ENCODE measurements around the gene OSBPL5.
"Not testable (repeated sequence)": the region's sequence is repeated elsewhere in the genome, so short reads cannot be mapped to it uniquely, and the experiment has no call there.

Gene OSBPL5

GRCh38 chr11:3180869-3181268 is 15.8 kb upstream of the OSBPL5 start:
- DNase-seq (ENCODE audit: low read depth) = no peak

GRCh38 chr11:3178349-3178748 is 13.2 kb upstream of the OSBPL5 start:
- DNase-seq (ENCODE audit: low read depth) = no peak

GRCh38 chr11:3177931-3178330 is 12.8 kb upstream of the OSBPL5 start:
- no peak for DNase-seq (ENCODE audit: low read depth)

- no peak for DNase-seq (ENCODE audit: low read depth)
These were observed 11.4 kb upstream of the OSBPL5 start for GRCh38 chr11:3176487-3176886.

- DNase-seq (ENCODE audit: low read depth) = no peak
These were observed 10.1 kb upstream of the OSBPL5 start for GRCh38 chr11:3175194-3175593.

GRCh38 chr11:3174387-3174786 is 9.3 kb upstream of the OSBPL5 start:
- no peak for DNase-seq (ENCODE audit: low read depth)

- DNase-seq (ENCODE audit: low read depth) = no peak
These were observed 8.7 kb upstream of the OSBPL5 start for GRCh38 chr11:3173795-3174194.

- no peak for DNase-seq (ENCODE audit: low read depth)
These were observed 6.9 kb upstream of the OSBPL5 start for GRCh38 chr11:3171931-3172560.

GRCh38 chr11:3170756-3171650 is 5.9 kb upstream of the OSBPL5 start:
- DNase-seq (ENCODE audit: low read depth) = no peak

- DNase-seq (ENCODE audit: low read depth) = no peak
These were observed 5.1 kb upstream of the OSBPL5 start for GRCh38 chr11:3170044-3170755.

GRCh38 chr11:3169255-3170043 is 4.3 kb upstream of the OSBPL5 start:
- no peak for DNase-seq (ENCODE audit: low read depth)

GRCh38 chr11:3168742-3169254 is 3.7 kb upstream of the OSBPL5 start:
- not testable (repeated sequence) for DNase-seq (ENCODE audit: low read depth)

GRCh38 chr11:3167143-3168119 is 2.3 kb upstream of the OSBPL5 start:
- no peak for DNase-seq (ENCODE audit: low read depth)

- no peak for DNase-seq (ENCODE audit: low read depth)
These were observed 1.4 kb upstream of the OSBPL5 start for GRCh38 chr11:3166268-3167142.

GRCh38 chr11:3165916-3166267 is 782 bp upstream of the OSBPL5 start:
- no peak for DNase-seq (ENCODE audit: low read depth)

- no peak for DNase-seq (ENCODE audit: low read depth)
These were observed 458 bp downstream of the OSBPL5 start for GRCh38 chr11:3164552-3165151.

GRCh38 chr11:3164138-3164551 is 965 bp downstream of the OSBPL5 start:
- DNase-seq (ENCODE audit: low read depth) = no peak

GRCh38 chr11:3163241-3163981 is 1.7 kb downstream of the OSBPL5 start:
- no peak for DNase-seq (ENCODE audit: low read depth)

All from stimulated activated CD8-positive, alpha-beta memory T cell treated with anti-CD3 and anti-CD28 coated beads, Interleukin-15, amount 100 ng/mL, for 24 hours (primary cell).